SK-N-SH treated with all-trans-retinoic acid at 6 μM for 48 hours (cell line): Measurements from ENCODE around the gene CROT.

Experiments used
- ATAC-seq: fragments of 200-7000 bp; cut with Tn5 transposase; 3 replicates; pipeline ENCODE4 v1.9.1; 2020; ENCODE audit warnings: mild to moderate bottlenecking, moderate library complexity
- ARNTL ChIP-seq: fragments of 450-650 bp; formaldehyde crosslinking; IDR thresholded peaks from 2 replicates; pipeline ENCODE4 v1.5.0; 2020; ENCODE audit warnings: low read depth, mild to moderate bottlenecking, moderate library complexity, borderline replicate concordance
- BACH2 ChIP-seq: fragments of 250-450 bp; sonication (Bioruptor Pico); IDR thresholded peaks from 2 replicates; pipeline ENCODE4 v1.9.0; 2021; ENCODE audit warnings: mild to moderate bottlenecking, borderline replicate concordance
- CSDC2 ChIP-seq: fragments of 250-450 bp; sonication (Bioruptor Pico); IDR thresholded peaks from 2 replicates; pipeline ENCODE4 v1.5.0; 2020; ENCODE audit warnings: mild to moderate bottlenecking, moderate library complexity
- ESRRG ChIP-seq: fragments of 250-450 bp; sonication (Bioruptor Pico); IDR thresholded peaks from 2 replicates; pipeline ENCODE4 v1.6.1; 2021; ENCODE audit warnings: mild to moderate bottlenecking
- OSR1 ChIP-seq: fragments of 250-450 bp; sonication (Bioruptor Pico); IDR thresholded peaks from 2 replicates; pipeline ENCODE4 v1.8.0; 2022; ENCODE audit warnings: moderate library complexity, mild to moderate bottlenecking, inconsistent platforms
- RARB ChIP-seq: fragments of 250-450 bp; sonication (Bioruptor Pico); IDR thresholded peaks from 2 replicates; pipeline ENCODE4 v1.8.0; 2021; ENCODE audit warnings: mild to moderate bottlenecking, moderate library complexity
- SNAI2 ChIP-seq: fragments of 250-450 bp; sonication (Bioruptor Pico); IDR thresholded peaks from 2 replicates; pipeline ENCODE4 v1.5.0; 2020; ENCODE audit warnings: mild to moderate bottlenecking, moderate library complexity
- TCF4 ChIP-seq: fragments of 250-450 bp; sonication (Bioruptor Pico); IDR thresholded peaks from 2 replicates; pipeline ENCODE4 v1.8.0; 2021; ENCODE audit warnings: mild to moderate bottlenecking, moderate library complexity, borderline replicate concordance
- TOX ChIP-seq: fragments of 250-450 bp; sonication (Bioruptor Pico); IDR thresholded peaks from 2 replicates; pipeline ENCODE4 v1.8.0; 2021; ENCODE audit warnings: mild to moderate bottlenecking, moderate library complexity, borderline replicate concordance
- ZC3H10 ChIP-seq: fragments of 250-450 bp; sonication (Bioruptor Pico); IDR thresholded peaks from 2 replicates; pipeline ENCODE4 v1.5.1; 2021; ENCODE audit warnings: mild to moderate bottlenecking, moderate library complexity
- ZFP3 ChIP-seq: fragments of 250-450 bp; sonication (Bioruptor Pico); IDR thresholded peaks from 2 replicates; pipeline ENCODE4 v1.5.0; 2020; ENCODE audit warnings: mild to moderate bottlenecking, moderate library complexity
- ZFP30 ChIP-seq: fragments of 450-650 bp; formaldehyde crosslinking; IDR thresholded peaks from 2 replicates; pipeline ENCODE4 v1.5.0; 2022; ENCODE audit warnings: mild to moderate bottlenecking, moderate library complexity
- ZNF70 ChIP-seq: fragments of 450-650 bp; formaldehyde crosslinking; IDR thresholded peaks from 2 replicates; pipeline ENCODE4 v1.5.0; 2020; ENCODE audit warnings: mild to moderate bottlenecking, moderate library complexity
- TF ChIP-seq, protein P1 (sequence below): fragments of 250-450 bp; sonication (Bioruptor Pico); IDR thresholded peaks from 2 replicates; pipeline ENCODE4 v1.8.0; 2020; ENCODE audit warnings: mild to moderate bottlenecking, moderate library complexity, borderline replicate concordance
- TF ChIP-seq, protein P2 (sequence below): fragments of 250-450 bp; sonication (Bioruptor Pico); IDR thresholded peaks from 2 replicates; pipeline ENCODE4 v1.5.1; 2020; ENCODE audit warnings: low read depth, mild to moderate bottlenecking, moderate library complexity
- TF ChIP-seq, protein P3 (sequence below): fragments of 250-450 bp; sonication (Bioruptor Pico); IDR thresholded peaks from 2 replicates; pipeline ENCODE4 v1.5.1; 2021; ENCODE audit warnings: mild to moderate bottlenecking, moderate library complexity
- TF ChIP-seq, protein P4 (sequence below): fragments of 250-450 bp; sonication (Bioruptor Pico); IDR thresholded peaks from 2 replicates; pipeline ENCODE4 v1.5.0; 2020; ENCODE audit warnings: mild to moderate bottlenecking, moderate library complexity

CROT gene

DNA sequence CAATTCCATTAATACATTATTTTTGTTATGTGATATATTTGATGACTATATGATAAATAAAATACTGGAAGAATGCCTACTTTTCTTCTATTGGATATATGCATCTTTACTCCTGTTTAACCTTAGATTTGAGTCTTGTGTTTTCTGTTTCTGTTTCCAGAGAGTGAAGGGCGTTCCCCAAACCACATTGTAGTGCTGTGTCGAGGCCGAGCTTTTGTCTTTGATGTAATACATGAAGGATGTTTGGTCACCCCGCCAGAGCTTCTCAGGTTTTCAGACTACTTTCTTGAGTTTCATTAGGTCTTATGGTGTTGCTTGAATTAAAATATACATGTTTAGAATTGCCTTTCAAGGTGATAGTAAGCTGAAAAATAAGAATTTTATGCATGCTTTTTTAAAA lies 23.8 kb downstream of the CROT start:
- TF ChIP-seq, protein P1, sequence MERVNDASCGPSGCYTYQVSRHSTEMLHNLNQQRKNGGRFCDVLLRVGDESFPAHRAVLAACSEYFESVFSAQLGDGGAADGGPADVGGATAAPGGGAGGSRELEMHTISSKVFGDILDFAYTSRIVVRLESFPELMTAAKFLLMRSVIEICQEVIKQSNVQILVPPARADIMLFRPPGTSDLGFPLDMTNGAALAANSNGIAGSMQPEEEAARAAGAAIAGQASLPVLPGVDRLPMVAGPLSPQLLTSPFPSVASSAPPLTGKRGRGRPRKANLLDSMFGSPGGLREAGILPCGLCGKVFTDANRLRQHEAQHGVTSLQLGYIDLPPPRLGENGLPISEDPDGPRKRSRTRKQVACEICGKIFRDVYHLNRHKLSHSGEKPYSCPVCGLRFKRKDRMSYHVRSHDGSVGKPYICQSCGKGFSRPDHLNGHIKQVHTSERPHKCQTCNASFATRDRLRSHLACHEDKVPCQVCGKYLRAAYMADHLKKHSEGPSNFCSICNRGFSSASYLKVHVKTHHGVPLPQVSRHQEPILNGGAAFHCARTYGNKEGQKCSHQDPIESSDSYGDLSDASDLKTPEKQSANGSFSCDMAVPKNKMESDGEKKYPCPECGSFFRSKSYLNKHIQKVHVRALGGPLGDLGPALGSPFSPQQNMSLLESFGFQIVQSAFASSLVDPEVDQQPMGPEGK (CRISPR knock-in tag): no peak
- TF ChIP-seq TCF4 (CRISPR knock-in tag) (no peak), RARB (CRISPR knock-in tag) (no peak), TOX (CRISPR knock-in tag) (no peak), SNAI2 (CRISPR knock-in tag) (no peak), OSR1 (CRISPR knock-in tag) (no peak)
- ATAC-seq: no peak

DNA sequence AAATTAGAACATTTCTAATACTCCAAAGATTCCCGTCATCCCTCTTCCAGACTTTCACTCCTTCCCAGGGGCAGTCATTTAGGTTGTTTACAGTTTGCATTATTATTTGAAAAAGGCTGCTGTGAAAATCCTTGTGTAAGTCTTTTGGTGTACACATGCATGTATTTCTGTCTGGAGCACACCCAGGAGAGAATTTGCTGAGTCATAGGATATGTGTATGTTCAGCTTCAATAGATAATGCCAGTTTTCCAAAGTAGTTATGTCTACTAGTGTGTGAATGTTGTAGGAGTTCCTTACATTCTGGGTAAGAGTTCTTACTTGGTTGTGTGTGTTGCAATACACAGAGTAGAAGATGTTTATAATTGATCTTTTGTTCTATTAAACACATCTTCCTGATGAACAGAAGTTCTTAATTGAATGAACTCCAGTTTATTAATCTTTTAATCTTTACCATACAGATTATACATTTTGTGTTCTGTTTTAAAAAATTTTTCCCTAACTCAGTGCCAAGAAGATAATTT lies 25.3 kb downstream of the CROT start:
- 0 out of 3 replicates have a peak, but pooled peaks have one; percentile 31 for ATAC-seq
- peak; percentile 50; the same call in 1 of the 2 replicates for TF ChIP-seq BACH2 (CRISPR knock-in tag)
- TF ChIP-seq, protein P2, sequence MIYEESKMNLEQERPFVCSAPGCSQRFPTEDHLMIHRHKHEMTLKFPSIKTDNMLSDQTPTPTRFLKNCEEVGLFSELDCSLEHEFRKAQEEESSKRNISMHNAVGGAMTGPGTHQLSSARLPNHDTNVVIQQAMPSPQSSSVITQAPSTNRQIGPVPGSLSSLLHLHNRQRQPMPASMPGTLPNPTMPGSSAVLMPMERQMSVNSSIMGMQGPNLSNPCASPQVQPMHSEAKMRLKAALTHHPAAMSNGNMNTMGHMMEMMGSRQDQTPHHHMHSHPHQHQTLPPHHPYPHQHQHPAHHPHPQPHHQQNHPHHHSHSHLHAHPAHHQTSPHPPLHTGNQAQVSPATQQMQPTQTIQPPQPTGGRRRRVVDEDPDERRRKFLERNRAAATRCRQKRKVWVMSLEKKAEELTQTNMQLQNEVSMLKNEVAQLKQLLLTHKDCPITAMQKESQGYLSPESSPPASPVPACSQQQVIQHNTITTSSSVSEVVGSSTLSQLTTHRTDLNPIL (CRISPR knock-in tag): no peak

DNA sequence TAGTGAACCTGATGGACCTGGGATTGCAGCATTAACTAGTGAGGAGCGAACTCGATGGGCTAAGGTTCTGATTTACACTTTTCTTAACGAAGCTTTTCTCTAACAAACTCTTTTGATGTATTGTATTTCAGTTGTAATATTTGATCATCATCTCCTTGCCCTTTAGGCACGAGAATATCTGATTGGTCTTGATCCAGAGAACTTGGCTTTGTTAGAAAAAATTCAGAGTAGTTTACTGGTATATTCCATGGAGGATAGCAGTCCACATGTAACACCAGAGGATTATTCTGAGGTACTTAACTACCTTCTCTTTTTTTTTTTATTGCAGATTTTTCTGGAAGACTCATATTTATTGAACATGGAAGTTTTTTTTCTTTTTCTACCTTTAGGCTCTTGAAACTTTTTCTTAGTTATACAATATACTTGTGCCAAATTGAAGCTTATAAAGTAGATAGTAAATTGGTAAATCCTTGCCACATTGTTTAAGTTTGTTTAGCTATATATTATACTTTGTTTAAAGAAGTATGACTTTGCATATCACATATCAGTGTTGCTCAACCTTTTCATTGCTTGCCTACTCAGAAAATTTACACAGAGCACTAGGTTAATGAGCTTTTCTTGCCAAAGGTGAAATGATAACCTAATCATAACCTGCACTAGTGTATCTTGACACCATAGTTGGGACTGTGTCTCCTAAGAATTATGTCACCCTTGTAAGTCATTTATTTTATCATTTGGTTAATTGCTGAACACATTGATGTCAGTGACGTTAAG lies 30.4 kb downstream of the CROT start:
- no peak for ATAC-seq
- TF ChIP-seq ESRRG: no peak
- TF ChIP-seq, protein P1 (CRISPR knock-in tag): no peak
- TF ChIP-seq SNAI2 (CRISPR knock-in tag): no peak
- no peak for TF ChIP-seq ZC3H10 (CRISPR knock-in tag)
- no peak for TF ChIP-seq RARB (CRISPR knock-in tag)
- TF ChIP-seq, protein P3, sequence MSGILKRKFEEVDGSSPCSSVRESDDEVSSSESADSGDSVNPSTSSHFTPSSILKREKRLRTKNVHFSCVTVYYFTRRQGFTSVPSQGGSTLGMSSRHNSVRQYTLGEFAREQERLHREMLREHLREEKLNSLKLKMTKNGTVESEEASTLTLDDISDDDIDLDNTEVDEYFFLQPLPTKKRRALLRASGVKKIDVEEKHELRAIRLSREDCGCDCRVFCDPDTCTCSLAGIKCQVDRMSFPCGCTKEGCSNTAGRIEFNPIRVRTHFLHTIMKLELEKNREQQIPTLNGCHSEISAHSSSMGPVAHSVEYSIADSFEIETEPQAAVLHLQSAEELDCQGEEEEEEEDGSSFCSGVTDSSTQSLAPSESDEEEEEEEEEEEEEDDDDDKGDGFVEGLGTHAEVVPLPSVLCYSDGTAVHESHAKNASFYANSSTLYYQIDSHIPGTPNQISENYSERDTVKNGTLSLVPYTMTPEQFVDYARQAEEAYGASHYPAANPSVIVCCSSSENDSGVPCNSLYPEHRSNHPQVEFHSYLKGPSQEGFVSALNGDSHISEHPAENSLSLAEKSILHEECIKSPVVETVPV (CRISPR knock-in tag): no peak
- TF ChIP-seq ZNF70: no peak
- no peak for TF ChIP-seq TOX (CRISPR knock-in tag)
- TF ChIP-seq ARNTL (CRISPR knock-in tag): no peak
- TF ChIP-seq, all 23 proteins: peak for 0

DNA sequence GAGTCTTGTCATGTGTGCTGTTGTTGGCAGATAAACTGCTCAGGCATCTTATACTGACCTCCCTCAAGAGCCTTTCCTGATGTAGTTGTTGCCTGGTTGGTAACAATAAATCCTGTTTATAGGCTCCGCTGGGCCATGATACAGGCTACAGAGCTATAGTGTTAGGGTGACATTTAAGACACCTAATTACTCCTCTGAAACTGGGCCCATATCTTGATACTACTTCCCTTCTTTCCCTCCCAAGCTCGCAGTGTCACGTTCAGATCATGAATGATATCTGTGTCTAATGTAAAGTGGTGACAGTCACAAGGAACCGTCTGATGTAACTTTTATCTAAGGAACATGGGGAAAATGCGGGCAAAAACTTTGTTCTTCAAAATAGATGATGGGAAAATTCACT lies 35.4 kb downstream of the CROT start:
- TF ChIP-seq TOX (CRISPR knock-in tag) (no peak), ZFP30 (CRISPR knock-in tag) (no peak), ZFP3 (CRISPR knock-in tag) (no peak), TCF4 (CRISPR knock-in tag) (no peak), ZC3H10 (CRISPR knock-in tag) (no peak), CSDC2 (CRISPR knock-in tag) (no peak), BACH2 (CRISPR knock-in tag) (no peak)
- TF ChIP-seq, protein P3 (CRISPR knock-in tag): no peak
- TF ChIP-seq, protein P4, sequence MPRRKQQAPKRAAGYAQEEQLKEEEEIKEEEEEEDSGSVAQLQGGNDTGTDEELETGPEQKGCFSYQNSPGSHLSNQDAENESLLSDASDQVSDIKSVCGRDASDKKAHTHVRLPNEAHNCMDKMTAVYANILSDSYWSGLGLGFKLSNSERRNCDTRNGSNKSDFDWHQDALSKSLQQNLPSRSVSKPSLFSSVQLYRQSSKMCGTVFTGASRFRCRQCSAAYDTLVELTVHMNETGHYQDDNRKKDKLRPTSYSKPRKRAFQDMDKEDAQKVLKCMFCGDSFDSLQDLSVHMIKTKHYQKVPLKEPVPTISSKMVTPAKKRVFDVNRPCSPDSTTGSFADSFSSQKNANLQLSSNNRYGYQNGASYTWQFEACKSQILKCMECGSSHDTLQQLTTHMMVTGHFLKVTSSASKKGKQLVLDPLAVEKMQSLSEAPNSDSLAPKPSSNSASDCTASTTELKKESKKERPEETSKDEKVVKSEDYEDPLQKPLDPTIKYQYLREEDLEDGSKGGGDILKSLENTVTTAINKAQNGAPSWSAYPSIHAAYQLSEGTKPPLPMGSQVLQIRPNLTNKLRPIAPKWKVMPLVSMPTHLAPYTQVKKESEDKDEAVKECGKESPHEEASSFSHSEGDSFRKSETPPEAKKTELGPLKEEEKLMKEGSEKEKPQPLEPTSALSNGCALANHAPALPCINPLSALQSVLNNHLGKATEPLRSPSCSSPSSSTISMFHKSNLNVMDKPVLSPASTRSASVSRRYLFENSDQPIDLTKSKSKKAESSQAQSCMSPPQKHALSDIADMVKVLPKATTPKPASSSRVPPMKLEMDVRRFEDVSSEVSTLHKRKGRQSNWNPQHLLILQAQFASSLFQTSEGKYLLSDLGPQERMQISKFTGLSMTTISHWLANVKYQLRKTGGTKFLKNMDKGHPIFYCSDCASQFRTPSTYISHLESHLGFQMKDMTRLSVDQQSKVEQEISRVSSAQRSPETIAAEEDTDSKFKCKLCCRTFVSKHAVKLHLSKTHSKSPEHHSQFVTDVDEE: no peak
- no peak for ATAC-seq
